Measurements from ENCODE around the gene FBXO42.

- TF ChIP-seq CTCF (conservative IDR thresholded peaks at IDR 0.05; ENCODE audit: low read depth, low read length) (no peak), POLR2A (IDR thresholded peaks at IDR 0.05; ENCODE audit: low read depth, low read length) (no peak), RCOR1 (IDR thresholded peaks at IDR 0.05; ENCODE audit: insufficient replicate concordance, low read length) (no peak), RAD21 (IDR thresholded peaks at IDR 0.05; ENCODE audit: low read length) (no peak), RFX5 (IDR thresholded peaks at IDR 0.05; ENCODE audit: low read depth, low read length) (no peak), NFE2L2 (IDR thresholded peaks at IDR 0.05; ENCODE audit: low read depth, low read length) (no peak)
Observed at GRCh38 chr1:16209132-16209846, 143.0 kb downstream of the FBXO42 start.

Data from IMR-90 (cell line).